Measurements from ENCODE around the gene TMEM245.

- TF ChIP-seq CTCF (IDR thresholded peaks at IDR 0.05; ENCODE audit: low read depth, low read length, poor library complexity, severe bottlenecking): no peak
- no peak for TF ChIP-seq EZH2phosphoT487 (IDR thresholded peaks at IDR 0.05; ENCODE audit: borderline replicate concordance, low read length)
Measured at GRCh38 chr9:109043578-109043977, 76.2 kb downstream of the TMEM245 start.

Measured in DOHH2 (cell line).